Neutrophil (primary cell): ENCODE measurements around the gene TMED1.
"Not testable (repeated sequence)": the region's sequence is repeated elsewhere in the genome, so short reads cannot be mapped to it uniquely, and the experiment has no call there.

Experiments used
- H3K27ac ChIP-seq: fragments of 200-600 bp; sonication (generic); 2 replicates; pipeline ENCODE4 v1.5.1; 2016; ENCODE audit warnings: mild to moderate bottlenecking, moderate library complexity
- H3K27me3 ChIP-seq: fragments of 200-600 bp; sonication (generic); 2 replicates; pipeline ENCODE4 v1.6.0; 2016; ENCODE audit warnings: mild to moderate bottlenecking
- H3K36me3 ChIP-seq: fragments of 200-600 bp; sonication (generic); 2 replicates; pipeline ENCODE4 v1.5.1; 2017
- H3K4me1 ChIP-seq, 2 experiments: fragments of 200-600 bp in 1 of 2; sonication (generic) in 1 of 2; 1 replicate in 1 of 2; 2 replicates in 1 of 2; pipeline versions ENCODE4 v1.5.1 to v1.6.1; 2013 to 2016; ENCODE audit warnings: low read depth in 1 of 2, low read length in 1 of 2, mild to moderate bottlenecking in 1 of 2, moderate library complexity in 1 of 2; ENCODE audit not compliant: control insufficient read depth in 1 of 2, insufficient read depth in 1 of 2
- H3K4me3 ChIP-seq, 2 experiments: fragments of 200-600 bp in 1 of 2; sonication (generic) in 1 of 2; 1 replicate in 1 of 2; 2 replicates in 1 of 2; pipeline ENCODE4 v1.5.1; 2013 to 2016; ENCODE audit warnings: low read depth in 1 of 2, low read length in 1 of 2, mild to moderate bottlenecking in 1 of 2, moderate library complexity in 1 of 2
- H3K9me3 ChIP-seq: fragments of 200-600 bp; sonication (generic); 2 replicates; pipeline ENCODE4 v1.5.1; 2016
- TF ChIP-seq, protein P1 (sequence below): fragments of 200-600 bp; sonication (generic); IDR thresholded peaks from 2 replicates; pipeline ENCODE4 v1.5.1; 2016; ENCODE audit warnings: antibody characterized with exemption

The TMED1 gene

GRCh38 chr19:10871711-10872545 is 35.9 kb upstream of the TMED1 start:
- Histone ChIP-seq H3K9me3 (no peaks in the 10 kb centered on the region), H3K27me3 (peaks cover 21% of the 10 kb centered on the region), H3K27ac (peak overlapping the region; percentile 56), H3K4me3 (peak overlapping the region; percentile 57 to 62), H3K36me3 (peaks cover 33% of the 10 kb centered on the region), H3K4me1 (peaks cover 12 to 20% of the 10 kb centered on the region in 2 experiments)
- TF ChIP-seq, protein P1, sequence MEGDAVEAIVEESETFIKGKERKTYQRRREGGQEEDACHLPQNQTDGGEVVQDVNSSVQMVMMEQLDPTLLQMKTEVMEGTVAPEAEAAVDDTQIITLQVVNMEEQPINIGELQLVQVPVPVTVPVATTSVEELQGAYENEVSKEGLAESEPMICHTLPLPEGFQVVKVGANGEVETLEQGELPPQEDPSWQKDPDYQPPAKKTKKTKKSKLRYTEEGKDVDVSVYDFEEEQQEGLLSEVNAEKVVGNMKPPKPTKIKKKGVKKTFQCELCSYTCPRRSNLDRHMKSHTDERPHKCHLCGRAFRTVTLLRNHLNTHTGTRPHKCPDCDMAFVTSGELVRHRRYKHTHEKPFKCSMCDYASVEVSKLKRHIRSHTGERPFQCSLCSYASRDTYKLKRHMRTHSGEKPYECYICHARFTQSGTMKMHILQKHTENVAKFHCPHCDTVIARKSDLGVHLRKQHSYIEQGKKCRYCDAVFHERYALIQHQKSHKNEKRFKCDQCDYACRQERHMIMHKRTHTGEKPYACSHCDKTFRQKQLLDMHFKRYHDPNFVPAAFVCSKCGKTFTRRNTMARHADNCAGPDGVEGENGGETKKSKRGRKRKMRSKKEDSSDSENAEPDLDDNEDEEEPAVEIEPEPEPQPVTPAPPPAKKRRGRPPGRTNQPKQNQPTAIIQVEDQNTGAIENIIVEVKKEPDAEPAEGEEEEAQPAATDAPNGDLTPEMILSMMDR, result no peak

- Histone ChIP-seq H3K27me3 (peaks cover 21% of the 10 kb centered on the region), H3K4me1 (peaks cover 12 to 20% of the 10 kb centered on the region in 2 experiments), H3K4me3 (peak within 1 kb of the TSS; percentile 57 to 62), H3K9me3 (no peaks in the 10 kb centered on the region), H3K27ac (peak within 1 kb of the TSS; percentile 87), H3K36me3 (peaks cover 37% of the 10 kb centered on the region)
- TF ChIP-seq, protein P1, result peak; percentile 96
These were observed 35.1 kb upstream of the TMED1 start, which contains the start of gene CARM1 for GRCh38 chr19:10870955-10871603. CARM1 (plus strand) TSS chr19:10871553; CDS start chr19:10871703, 150 bp downstream.

DNA sequence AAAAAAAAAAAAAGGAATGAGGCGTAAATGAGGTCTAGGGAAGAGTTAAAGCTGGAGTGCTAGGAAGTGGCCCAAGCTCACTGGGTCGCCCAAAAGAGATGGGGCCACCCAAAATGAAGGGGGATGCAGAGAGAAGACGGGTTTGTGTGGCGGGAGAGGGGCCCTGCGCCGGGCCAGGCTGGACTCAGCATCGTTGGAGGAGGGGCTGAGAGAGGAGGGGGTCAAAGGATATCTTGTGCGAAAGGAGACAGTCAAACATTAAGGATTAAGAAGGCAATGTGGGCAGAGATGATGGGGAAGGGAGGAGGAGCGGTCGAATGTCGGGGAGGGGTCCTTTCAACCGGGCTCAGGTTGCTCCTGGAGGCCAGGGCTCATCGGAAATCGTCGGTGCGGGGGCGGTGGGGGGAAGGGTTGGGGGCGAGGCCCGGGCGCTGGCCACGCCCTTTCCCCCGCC is 34.5 kb upstream of the TMED1 start:
- TF ChIP-seq, protein P1, result no peak
- Histone ChIP-seq H3K4me3 (peak overlapping the region; percentile 38 to 61), H3K9me3 (no peaks in the 10 kb centered on the region), H3K4me1 (peaks cover 12 to 20% of the 10 kb centered on the region in 2 experiments), H3K27me3 (peaks cover 21% of the 10 kb centered on the region), H3K27ac (peak overlapping the region; percentile 87), H3K36me3 (peaks cover 42% of the 10 kb centered on the region)

- H3K9me3 ChIP-seq, H3K4me3 ChIP-seq: not testable (repeated sequence)
- H3K4me1 ChIP-seq, result peaks cover 12 to 20% of the 10 kb centered on the region in 2 experiments
- peaks cover 45% of the 10 kb centered on the region for H3K36me3 ChIP-seq
- peak overlapping the region; percentile 87 for H3K27ac ChIP-seq
- peaks cover 21% of the 10 kb centered on the region for H3K27me3 ChIP-seq
These were observed 33.9 kb upstream of the TMED1 start for GRCh38 chr19:10869872-10870311.

- no peaks in the 10 kb centered on the region for H3K9me3 ChIP-seq
- H3K36me3 ChIP-seq, result peaks cover 49% of the 10 kb centered on the region
- peaks cover 21% of the 10 kb centered on the region for H3K27me3 ChIP-seq
- TF ChIP-seq, protein P1, result no peak
- peaks cover 17 to 28% of the 10 kb centered on the region in 2 experiments for H3K4me1 ChIP-seq
- peak overlapping the region; percentile 87 for H3K27ac ChIP-seq
- H3K4me3 ChIP-seq, result no peak overlapping the region
These were observed 33.0 kb upstream of the TMED1 start for GRCh38 chr19:10868872-10869547.
